CD1c-positive myeloid dendritic cell (primary cell): ENCODE measurements around the gene AGR2.
A peak's percentile ranks its signal among the peaks of the same experiment; 100 is the strongest.

Experiments
- DNase-seq: peaks from one replicate; pipeline ENCODE4 v3.0.0-alpha.2; 2016; ENCODE audit errors: extremely low spot score

AGR2 gene

DNA sequence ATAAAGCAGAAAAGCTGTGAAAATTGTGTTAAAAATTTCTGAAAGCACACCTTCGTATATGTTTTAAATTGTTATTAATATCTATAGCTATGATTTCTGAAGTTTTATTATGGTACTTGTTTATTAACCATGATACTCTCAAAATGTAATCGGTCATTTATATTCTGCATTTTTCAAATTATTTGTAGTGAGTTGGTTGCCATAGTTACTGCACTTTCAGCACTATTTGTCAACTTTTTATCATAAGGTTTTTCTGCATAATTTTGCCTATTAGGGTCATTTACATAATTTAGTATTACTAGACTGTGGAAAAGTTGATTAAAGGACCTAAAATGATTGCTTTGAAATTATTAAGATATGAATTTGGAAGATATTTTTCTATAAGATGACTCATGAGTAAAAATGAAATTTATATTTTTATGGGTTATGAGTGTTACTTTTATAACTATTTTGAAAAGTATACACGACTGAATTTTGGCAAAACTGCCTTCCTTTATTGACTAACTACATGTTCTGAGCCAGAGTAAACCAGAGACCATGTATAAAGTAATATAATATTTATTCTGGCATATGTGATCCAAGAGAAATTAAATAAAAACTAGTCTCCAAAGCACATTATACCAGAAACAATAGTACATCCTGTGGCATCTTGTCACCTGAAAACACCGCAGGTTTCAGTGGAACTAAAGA is 7.9 kb upstream of the AGR2 start:
- DNase-seq, result no peak

DNA sequence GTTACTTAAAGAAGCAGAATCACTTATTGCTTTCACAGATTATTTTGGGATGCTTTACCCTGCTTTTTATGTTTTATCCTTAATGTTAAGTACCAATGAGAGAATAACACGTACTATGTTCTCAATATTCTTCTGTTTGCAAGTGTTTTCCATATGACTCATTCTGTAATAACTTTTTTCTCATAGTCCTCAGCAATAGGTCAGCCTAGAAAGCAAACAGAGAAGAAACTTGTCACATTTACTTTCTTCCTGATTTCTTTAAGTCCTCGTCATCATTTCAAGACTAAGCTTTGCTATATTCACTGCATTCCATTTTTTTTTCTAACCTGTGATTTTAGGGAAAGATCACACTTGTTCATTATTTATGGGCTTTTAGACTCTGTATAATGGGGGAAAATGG is 6.8 kb upstream of the AGR2 start:
- DNase-seq, result peak; percentile 22

DNA sequence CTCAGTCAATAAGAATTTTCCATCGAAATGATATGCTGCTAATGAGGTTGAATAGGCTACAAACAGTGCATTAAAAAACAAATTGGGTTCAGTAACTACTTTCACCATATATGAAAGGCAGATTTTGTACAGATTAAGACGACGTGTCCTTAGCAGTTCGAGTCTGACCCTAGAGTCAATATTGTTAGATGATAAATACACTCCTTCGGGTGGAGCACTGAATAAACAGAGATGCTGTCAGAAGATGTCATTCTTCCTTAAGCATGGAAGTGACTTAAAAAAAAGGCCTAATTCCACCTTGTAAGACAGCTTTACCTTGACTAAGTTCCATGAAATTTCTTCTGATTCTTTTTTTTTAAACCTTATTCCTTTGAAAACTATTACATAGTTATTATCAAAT is 5.8 kb upstream of the AGR2 start:
- DNase-seq, result no peak

DNA sequence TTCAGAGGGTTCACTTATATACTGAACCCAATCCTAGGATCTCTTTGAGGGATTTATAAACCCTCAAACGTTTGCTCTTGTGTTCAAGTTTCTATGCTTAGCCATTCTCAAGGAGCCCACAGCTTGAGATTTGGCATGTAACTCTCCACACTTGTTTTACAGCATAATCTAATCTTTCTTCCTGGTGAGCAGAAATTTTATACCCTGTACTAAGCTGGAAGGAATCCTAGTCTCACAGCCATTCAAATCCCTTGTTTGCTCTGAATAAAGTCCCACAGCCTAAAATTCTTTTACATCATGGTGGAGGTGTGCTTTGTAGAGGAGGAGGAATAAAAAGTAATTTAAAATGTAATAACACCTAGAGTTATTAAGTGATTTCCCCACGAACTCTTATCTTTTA is 5.3 kb upstream of the AGR2 start:
- no peak for DNase-seq

DNA sequence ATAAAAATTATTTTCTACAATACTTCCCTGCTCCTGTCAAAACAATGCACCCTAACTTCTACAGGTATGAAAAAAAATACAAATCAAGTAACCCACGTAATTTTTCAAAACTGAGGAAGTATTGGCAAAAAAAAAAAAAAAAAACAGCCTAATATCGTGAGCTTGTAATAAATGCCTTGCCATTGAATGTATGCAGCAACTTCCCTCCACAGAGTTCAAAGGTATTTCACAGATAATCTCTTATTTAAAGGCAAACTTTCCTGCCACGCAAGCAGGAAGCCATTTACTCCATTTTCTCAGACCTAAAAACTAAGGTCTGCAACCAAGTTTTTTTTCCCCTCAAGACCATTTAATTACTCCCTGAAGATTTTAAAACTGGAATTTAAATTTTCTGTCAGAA is 642 bp upstream of the AGR2 start:
- no peak for DNase-seq

DNA sequence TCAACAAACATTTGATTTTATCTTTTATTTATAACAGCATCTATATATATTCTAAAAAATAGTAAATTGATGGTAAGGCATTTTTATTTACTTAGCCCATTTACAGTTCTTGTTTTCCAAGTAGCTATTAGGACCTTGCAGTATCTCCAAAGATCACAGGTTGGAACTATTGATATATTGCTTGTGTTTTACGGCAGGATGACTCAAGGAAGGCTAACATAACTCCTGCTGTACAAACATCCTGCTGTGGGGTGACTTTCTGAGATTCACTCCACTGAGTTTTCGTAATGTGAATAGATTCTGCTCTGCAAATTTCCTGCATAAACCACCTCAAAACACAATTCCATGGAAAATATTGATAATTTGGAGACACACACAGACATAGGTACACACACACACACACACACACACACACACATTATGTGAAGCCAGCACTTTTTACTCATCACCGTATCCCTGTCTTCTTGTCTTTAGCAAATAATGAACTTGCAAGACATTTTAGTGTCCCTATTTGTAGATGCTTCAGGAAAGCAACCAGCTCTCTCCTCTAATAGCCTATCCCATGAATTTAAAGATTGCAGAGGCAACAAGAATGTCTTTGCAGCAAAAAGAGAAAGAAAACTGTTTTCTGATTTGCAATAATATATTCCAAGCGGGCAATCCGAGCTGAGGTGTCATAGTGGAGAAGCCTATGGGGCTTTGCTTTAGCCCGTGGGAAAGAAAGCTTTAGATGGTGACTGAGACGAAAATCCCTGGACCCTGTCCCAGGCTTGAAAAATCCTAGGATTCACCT is 722 bp downstream of the AGR2 start:
- no peak for DNase-seq

DNA sequence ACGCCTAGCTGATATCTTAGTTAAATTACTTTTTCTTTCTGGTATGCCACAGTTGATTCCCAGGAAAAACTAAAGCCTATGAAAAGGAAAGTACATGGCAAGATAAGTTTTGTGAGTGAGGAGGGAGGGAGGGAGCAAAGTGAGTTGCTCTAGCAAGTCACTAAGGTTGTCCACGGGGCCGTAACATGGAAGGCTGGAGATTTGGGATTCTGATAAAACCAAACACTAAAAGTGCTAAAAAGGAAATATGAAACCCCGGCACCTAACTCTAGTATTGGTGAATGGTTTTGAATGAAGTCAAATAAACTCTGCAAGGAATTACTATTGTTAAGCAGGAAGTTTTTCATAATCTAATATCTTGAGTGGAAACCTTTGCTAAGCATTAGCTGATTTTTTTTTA is 1.7 kb downstream of the AGR2 start:
- no peak for DNase-seq

DNA sequence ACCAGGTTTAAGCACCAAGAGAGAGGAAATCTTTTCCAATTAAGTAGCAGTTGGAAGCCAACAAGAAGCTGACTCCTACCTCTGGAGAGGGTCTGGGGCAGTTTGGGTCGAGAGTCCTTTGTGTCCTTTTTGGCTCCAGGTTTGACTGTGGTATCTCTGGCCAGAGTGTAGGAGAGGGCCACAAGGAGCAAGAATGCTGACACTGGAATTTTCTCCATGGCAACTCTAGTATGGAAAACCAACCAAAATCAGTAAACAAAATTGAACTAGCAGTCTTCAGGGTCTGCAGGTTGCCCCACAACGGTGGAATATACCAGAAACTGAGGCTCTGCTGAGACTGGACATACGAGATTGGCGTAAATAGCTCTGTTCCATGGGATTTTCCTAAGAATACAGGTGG is 3.2 kb downstream of the AGR2 start:
- DNase-seq, result no peak

DNA sequence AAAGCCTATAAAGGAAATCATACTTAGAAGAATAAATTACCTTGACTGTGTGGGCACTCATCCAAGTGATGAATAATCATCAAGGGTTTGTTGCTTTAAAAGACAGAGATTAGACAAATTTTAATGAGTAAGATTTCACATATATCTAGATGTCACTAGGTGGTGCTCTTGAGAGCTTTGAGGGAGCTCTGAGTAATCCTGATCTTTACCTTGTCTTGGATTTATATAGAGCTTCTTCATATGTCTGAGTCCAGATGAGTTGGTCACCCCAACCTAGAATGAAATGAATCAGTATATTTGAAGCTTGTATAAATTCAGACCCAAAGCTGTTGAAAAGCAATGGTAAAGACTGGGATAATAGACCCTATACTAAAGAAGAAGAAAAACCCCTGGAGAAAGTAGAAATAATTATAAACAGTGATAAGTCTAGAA is 3.7 kb downstream of the AGR2 start:
- DNase-seq, result peak; percentile 51

DNA sequence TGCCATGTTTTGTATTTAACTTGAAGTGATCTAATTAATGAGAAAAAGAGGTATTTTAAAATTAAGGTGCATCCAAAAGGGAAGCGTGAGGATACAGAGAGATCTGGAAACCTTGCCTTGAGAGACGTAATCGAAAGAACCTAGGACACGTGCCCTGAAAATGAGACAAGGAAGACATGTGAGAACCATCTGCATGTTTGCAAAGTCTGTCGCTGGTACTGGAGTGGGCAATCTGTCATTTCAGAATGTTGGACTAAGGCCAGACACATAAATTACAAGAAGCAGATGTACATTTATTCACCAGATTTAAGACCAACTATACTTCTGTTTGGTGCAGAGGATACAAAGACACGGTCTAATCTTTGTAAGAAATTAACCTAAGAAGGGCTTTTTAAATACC is 9.2 kb downstream of the AGR2 start:
- DNase-seq, result no peak

DNA sequence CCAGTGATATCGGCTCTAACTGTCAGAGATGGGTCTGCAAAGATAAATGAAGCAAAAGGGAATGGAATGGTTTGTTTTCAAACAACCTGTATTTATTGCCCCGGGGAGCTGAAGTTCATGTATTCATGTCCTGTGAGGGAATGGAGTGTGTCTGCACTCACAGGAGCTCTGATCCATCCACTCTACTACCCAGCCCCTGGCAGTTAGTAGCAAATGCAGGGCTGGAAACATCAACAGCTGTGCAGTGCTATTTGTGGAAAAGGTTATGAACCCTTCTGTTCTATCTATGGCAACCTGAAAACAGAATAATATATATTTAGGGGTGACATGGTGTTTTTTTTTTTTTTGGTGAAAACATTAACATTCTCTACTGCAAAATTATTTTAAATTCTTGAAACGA is 9.8 kb downstream of the AGR2 start:
- DNase-seq, result no peak

DNA sequence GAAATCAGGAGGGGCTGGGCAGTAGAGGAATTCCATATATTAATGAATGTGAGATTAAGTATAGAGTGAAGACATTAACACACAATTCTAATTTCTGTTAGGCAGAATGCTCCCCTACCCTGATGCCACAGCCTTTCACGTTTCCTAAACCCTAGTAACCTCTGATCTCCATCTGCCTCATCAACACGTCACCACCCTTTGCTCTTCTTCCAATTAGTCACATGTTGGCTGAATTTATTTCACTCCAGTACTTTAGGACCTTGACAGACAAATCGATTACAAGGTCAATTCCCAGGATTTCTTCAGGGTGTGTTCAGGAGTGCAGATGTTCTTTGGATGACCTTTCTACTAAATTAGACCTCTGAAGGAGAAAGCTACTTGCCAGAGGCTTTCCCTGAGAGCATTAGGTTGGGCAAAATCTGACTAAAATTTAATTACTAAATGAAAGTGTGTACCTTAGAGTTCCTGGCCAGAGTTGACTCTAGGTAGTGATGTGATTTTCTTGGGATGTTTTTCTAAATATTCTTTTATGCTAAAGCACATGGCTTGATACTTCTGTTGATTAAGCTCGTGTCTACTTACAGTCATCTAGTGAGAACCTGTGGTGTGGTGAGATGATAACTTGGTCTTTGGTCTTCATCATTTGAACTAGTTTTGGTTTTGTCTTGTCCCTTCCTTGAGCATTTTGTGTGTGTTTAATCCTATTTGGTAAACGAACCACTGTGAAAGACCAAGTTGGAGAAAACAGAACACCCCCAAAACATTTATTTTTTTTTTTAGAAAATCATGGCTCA is 12.7 kb downstream of the AGR2 start:
- no peak for DNase-seq

DNA sequence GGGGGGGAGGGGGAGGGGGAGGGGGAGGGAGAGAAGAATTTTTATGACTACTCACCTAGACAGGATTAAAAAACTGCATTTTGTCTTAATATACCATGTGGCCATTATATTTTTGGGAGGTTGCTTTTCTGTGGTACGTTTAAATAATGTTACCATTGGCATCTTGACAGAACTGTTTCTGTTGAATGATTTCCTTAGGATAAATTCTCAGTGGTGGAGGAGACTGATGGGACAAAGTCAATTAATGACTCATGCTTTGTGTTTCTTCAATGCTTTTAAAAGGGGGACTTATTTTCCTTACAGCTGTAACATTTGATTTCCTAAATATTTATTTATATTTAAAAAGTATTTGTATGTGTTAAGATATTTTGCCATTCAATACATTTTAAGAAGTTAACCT is 13.7 kb downstream of the AGR2 start:
- DNase-seq, result no peak

DNA sequence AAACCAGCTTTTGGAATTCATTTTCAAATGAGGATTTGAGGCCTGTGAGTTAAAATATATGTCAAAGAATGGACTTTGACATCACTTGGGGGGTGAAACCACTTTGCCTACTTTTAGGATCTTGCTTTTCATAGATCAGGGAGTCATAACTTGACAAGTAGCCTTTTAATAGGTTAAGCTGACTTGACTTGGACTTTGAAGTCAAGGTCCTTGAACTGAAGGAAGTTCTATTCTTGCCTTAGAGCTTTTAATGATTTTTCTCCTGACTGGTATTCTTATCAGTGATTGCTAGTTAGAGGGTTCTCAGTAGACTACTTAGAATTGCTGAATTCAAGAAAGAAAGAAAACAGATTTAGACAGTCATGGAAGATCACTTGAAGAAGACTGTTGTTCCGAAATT is 17.7 kb downstream of the AGR2 start:
- no peak for DNase-seq

DNA sequence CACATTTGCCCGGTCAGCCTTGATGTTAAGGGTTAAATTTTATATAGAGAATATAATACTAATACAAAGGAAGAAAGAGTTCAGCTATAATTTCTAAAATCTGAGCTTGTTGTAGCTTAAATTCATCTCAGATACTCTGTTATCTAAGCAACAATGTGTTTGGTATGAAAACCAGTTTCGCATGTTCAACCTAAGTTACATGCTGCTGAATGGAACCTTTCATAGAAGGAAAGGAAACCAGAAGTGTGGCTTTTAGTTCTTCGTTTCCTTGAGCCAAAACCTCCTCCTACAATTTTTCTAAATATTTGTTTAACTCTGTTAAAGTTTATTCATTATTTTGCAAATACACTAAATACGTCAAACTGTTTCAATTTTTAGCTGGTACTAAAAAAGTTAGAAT is 18.5 kb downstream of the AGR2 start:
- DNase-seq, result no peak

DNA sequence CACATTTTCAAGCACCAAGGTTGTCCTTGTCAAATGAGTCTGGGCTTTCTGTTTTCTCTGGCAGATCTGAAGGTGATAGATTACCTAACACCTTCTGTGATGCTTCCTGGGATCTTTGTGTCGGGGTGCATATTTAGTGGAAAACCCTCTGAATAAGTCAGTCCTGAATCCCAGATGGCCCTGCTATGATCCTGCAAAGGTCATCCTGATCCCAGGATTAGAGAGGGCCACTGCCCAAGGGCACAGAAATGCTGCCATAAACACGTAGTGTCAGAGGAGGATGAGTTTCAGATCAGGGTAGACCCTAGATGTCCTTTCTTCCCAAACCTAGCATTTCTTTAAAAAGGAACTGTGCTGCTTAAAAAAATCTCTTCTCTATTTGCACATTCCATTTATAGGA is 19.0 kb downstream of the AGR2 start:
- DNase-seq, result no peak

DNA sequence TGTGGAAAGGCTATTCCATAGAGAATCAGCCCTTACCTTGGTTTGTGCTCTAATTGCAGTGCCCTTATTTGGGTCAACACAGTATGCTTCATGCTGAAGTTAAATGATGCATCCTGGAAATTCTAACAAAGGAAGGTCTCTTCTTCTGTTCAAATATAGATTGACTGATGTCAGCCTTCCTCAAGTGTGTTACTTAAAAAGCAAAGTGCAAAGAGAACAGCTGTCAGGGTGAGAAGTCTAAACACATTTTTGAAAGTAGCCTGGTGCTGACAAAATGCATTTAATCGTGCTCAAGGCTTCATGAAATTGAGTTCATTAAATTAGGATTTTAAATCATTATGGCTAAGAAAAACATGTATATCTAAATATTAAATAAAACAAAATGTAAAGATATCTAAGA is 19.5 kb downstream of the AGR2 start:
- no peak for DNase-seq

DNA sequence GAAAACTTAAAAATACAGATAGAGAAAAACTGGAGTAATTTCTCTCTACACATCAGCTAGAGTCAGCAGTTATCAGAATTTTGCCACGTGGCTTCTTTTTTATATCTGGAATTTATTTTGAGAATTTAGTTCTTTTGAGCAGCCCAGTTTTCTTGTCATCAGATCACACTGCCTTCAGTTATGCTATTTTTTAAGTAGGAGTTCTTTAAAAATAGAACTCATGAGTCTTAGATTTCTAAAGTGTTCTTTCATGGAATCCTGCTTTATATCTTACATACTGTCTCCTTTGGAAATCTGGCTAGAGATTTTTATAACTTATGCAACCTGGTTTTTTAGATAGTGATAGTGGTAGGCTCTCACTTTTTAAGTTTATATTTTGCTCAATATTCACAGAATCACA is 24.2 kb downstream of the AGR2 start:
- DNase-seq, result no peak

DNA sequence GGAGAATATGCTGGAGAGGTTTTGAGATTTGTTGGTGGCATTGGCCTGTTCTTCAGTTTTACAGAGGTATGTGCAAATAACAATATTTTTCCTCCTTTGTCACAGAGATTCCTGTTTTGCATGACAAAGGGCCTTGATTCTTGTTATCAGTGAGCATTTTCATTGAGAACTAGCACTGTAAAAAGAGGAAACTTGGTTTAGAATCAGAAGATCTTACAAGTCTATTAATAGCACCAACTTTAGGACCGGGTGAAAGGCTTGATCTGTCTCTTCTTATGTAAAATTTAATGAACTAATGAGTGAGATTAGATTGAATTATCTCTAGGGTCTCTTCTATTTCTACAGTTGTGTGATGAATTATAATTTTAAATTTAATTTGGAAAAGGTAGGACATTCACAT is 25.7 kb downstream of the AGR2 start:
- no peak for DNase-seq

DNA sequence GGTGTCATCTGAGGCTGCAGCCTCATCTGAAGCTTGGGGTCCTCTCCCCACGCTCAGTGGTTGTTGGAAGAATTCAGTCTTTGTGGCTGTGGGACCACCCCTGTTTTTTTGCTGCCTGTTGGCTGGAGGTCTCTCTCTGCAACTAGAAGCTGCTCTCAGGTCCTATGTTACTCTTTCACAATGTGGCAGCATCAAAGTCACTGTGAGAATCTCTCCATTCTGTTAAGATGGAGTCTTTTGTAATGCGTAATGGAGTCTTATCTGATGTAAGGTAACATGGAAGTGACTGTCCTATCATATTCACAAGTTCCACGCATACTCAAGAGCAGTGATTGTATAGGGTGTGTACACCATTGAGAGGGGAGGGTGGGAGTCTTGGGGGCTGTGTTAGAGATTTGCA is 26.3 kb downstream of the AGR2 start:
- DNase-seq, result no peak

DNA sequence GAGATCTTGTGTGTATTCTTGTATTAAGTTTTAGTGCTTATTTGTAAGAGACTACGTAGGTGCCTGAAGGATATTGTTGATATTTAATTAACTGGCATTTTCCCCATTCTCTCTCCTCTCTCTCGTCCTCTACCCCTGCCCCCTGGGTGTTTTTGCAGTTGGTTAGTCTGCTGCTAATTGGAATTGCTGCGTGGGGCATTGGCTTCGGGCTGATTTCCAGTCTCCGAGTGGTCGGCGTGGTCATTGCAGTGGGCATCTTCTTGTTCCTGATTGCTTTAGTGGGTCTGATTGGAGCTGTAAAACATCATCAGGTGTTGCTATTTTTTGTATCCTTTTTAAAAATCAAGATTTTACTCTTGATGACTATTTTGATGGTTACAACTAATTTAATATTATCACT is 28.7 kb downstream of the AGR2 start:
- DNase-seq, result no peak

DNA sequence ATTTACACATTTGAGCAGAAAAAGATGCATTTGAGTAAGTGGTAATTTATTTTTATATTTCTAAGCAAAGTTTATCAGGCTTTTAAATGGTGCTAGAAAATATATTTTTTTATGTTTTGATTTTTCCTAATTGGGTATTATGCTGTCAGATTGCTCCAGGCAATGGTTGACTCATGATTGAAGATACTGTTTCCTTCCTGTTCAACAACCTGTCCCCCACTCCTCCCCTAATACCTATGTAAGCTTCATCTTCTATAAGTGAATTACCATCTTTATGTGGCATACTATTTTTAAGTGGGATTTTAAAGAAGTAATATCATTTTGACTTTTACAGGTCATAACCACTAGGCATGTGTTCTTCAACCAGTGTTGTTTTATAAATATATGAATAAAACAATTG is 29.8 kb downstream of the AGR2 start:
- DNase-seq, result no peak

DNA sequence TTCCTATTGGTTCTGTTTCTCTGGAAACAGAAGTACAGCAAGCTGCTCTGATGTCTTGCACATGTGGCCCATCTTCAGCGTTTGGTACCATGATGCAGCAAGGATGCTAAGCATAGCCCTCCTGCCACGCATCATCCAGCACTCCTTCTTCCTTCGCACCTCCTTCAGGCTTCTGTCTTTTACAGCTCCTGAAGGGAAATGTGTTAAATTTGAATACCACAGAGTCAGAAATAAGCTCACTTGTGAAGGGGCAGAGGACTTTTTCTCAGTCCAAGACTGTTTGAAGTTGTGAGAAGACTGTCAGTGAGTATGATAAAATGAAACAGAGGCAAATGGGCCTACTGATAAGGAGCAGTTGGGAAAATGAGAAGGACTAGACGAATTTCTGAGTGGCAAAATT is 30.5 kb downstream of the AGR2 start:
- DNase-seq, result no peak
